ENCODE data around the gene DDX54.

DNA sequence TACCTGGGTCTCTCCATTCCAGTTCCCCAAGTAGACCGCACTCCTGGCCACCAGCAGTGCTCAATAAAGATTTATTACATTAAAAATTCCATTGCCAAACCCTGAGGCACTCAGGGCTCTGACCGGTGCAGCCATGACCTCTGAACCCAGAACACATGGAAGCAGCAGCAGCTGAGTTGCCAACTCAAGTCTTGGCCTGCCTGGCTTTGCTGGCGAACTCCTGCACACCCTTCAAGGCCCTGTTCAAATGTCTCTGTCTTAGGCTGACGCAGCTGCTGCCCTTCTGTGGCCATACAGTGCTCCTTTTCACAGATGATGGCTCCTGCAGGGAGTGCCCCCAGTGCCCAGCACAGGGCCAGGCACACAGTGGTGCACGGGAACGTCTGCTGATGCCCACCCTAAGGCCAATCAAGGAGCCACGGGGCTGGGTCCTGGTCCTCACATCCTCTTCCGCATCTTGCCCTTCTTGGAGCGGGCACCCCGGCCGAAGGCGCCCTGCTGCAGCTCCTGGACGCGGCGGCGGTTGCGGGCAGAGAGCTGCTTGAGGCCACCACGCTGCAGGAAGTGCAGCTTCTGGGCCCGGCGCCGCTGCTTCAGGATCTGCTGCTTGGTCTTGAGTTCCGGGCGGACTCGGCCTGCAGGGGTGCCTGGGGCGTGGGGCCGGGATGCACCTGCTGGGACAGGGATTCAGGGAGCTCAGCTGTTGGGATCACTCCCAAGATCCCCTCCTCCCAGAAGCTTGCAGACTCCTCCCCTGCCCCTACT lies 26.7 kb downstream of the DDX54 start:
- TF ChIP-seq POLR2AphosphoS5 (IDR thresholded peaks at IDR 0.05) (no peak), POLR2A (IDR thresholded peaks at IDR 0.05) (no peak), CTCF (IDR thresholded peaks at IDR 0.05) (no peak)

All from suprapubic skin (tissue), 4 donors.